GM21825 (cell line): ENCODE data around the gene NTRK1.

Experiments used
- ATAC-seq: cut with Tn5 transposase; IDR thresholded peaks from one replicate; pipeline ENCODE4 v1.9.1; 2021; ENCODE audit warnings: mild to moderate bottlenecking, moderate library complexity; ENCODE audit not compliant: unreplicated experiment

The NTRK1 gene

DNA sequence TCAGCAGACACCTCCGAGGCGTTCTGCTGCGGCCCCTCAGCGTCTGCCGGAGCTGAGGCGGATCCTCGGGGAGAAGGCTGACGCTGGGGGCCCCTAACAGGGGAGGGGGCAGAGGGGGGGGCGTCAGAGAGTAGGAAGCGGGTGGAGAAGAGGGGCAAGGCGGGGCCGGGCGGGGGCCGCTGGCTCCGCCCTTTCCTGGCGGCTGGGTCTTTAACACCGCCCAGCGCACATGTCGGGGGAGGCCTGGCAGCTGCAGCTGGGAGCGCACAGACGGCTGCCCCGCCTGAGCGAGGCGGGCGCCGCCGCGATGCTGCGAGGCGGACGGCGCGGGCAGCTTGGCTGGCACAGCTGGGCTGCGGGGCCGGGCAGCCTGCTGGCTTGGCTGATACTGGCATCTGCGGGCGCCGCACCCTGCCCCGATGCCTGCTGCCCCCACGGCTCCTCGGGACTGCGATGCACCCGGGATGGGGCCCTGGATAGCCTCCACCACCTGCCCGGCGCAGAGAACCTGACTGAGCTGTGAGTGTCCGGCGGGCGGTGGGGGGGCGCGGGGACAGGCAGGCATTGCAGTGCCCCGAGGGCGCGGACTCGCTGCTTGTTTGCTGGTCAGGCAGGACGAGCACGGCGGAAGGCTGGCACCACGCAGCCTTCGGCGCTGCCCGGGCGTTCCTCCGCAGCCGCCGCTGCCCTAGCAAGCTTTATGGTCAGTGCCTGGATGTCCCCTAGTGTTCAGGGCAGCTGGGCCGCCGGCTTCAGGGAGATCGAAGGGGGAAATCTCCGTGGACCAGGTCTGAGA is at the start of gene NTRK1:
NTRK1 (plus strand) TSS at position 238 of the 796 bp plus-strand sequence; CDS start at position 308, 70 bp downstream.
- ATAC-seq: no peak

DNA sequence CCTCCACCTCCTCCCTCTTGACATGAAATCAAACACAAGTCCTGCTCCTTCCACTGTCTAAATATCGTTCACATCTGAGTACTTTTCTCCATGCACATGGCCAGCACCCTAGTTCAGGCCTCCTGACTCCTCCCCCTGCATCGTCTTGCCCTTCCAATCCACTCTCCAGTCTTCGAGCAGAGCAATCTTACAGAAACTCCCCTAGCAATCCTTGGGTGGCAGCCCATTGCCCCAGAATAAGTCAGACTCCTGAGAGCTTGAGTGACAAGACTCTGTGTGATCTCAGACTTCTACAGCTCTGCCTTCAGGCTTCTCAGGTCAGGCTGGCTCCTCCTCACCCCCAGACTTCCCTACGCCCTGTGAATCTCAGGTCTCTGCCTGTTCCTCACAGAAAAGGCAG is 49.5 kb upstream of the NTRK1 start:
- no peak for ATAC-seq

DNA sequence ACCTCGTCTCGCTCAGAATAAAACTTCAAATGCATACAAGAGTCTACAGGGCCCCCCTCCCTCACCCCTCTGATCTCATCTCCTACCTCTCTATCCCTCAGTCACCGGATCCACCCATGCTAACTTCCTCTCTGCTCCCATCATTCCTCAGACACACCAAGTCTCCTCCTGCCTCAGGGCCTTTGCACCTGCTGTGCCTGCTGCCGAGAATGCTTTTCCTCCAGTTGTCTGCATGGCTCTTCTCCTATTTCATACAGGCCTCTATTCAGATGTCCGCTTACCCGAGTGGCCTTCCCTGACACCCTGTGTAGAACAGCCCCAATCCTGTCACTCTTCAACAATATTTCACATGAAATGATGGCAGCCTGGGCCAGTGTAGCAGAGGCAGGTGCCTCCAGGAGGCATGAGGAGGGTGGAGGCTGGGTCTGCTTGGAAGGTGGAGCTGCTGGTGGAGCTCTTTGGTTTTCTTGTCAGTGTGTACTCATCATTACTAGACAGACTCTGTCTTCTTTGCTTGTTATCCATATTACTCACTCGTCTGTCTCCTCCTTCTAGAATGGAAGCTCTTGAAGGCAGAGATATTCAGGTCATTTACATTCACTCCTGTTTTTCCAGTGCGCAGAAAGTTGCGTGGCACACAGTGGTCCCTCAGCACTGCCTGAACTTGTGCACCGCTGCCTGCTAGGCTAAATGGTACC is 48.2 kb upstream of the NTRK1 start:
- ATAC-seq: no peak

DNA sequence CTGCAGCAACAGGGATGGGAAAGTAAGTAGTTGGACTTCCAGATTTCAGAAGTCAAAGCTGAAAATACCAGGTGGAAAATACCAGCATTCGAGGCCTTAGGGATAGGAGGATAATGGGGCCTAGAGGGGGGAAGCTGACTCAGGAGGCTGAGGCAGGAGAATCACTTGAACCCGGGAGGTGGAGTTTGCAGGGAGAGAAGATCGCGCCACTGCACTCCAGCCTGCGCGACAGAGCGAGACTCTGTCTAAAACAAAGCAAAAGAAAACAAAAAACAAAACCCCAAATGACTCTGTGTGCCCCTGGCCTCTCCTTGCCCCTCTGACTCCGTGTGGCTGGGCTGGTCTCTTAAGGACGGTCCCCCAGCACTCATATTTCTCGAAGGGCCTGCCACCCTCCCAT is 47.4 kb upstream of the NTRK1 start:
- ATAC-seq: no peak

GRCh38 chr1:156813750-156814570 is 46.7 kb upstream of the NTRK1 start:
- ATAC-seq: no peak

GRCh38 chr1:156814571-156815260 is 45.9 kb upstream of the NTRK1 start:
- ATAC-seq: no peak

DNA sequence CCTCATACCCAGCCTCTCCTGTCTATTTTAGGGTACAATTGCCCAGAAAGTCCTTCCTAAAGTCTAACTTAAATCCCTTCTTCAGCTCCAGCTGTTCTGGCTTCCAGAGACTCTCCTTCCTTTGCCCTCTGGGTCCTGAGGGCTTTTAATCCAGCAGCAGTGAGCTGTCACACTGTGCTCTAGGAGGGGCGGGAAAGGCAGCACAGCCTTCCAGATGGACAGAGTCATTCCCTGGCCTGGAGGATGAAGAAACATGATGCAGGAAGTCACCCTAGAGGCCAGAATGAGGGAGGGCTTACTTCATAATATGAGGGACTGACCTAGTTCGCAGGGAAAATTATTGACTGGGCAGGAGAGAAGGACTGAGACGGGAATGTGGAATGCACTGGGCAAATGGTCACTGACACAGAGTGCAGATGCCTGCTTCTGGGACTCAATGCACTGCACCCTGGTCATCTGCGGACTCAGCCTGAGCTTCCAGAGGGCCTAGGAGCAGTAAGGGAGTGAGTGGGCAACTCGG is 45.3 kb upstream of the NTRK1 start:
- ATAC-seq: no peak

DNA sequence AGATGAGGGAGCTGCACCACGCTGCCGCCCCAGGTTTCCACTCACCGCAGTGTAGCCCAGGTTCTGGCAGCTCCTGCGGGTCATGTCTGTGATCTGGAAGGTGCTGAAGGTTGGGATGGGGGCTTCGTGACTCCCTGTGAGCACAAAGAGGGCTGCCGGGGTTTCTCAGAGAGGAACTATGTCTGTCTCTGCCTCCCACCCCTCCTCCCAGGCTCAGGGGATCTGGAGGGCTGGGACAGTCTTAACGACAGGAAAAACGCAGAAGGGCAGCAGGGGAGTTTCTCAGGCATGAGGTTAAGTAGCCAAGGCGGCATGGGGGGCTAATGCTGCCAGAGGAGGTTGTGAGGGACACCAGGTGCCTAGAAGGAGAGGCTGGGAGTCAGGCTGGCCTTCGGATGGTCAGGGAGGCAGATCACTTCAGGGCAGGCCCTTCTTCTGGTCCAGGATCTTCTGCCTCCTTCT is 44.7 kb upstream of the NTRK1 start:
- no peak for ATAC-seq

- ATAC-seq: no peak
Measured at GRCh38 chr1:156816561-156817328, 43.9 kb upstream of the NTRK1 start, which contains the start of gene SH2D2A. SH2D2A (minus strand) TSS chr1:156816848; CDS start chr1:156816708, 140 bp downstream.

DNA sequence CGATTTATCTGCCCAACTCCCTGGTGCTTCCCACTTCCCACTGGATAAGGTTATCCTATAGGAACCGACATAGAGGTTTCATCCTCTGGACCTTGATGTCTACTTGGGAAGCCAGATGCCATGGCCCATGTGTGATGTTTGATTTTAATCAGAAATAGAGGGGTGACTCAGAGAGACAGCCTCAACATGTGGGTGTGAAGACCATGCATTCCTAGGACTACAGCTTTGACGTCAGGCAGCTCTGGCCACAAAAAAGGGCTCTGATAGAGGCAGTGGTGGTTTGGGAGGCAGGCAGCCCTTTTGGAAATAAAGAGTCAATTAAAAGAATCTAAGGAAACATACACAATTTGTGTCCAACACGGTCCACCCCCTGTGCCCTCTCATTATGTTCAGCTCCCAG is 38.9 kb upstream of the NTRK1 start:
- ATAC-seq: no peak

DNA sequence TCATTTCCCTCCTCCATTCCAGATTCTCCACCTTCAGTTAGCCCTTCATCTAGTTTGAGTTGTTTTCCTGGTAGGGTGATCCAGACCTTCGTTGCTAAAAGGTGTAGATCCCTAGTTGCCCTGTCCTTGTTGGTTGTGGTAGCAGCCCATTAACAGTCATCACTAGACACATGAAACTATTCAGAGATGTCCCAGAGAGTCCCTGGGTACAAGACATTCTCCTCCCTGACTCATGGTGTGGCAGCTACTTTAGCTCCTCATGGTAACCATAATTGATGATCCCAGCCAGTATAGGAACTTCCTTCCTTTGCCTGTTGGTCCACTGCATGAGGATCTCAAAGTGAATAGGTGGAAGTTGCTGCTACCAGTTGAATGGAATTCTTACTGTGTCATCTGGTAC is 38.0 kb upstream of the NTRK1 start:
- no peak for ATAC-seq

DNA sequence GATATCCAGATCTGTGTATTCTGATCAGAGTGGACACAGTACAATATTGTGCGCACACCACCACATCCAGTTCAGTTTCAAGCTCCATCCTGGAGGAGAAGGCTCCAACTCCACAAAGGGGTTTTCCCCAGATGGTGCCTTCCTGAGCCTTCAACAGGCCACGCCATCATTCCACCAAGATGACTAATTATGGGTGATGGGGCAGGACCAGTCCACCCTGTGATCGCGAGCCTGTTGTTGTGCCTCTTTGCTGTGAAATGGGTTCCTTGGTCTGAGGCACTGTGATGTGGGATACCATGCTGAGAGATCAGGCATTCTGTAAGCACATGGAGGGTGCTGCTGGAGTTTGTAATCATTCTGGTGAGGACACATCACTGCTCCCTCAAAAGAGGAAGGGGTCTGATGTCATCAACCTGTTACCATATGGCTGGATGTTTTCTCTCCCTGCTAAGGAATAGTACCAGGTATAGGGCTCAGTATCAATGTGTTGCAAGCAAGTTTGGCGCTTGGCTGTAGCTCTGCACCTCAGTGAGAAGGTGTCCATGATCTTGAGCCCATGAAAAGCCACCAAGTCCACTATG is 37.4 kb upstream of the NTRK1 start:
- ATAC-seq: no peak

DNA sequence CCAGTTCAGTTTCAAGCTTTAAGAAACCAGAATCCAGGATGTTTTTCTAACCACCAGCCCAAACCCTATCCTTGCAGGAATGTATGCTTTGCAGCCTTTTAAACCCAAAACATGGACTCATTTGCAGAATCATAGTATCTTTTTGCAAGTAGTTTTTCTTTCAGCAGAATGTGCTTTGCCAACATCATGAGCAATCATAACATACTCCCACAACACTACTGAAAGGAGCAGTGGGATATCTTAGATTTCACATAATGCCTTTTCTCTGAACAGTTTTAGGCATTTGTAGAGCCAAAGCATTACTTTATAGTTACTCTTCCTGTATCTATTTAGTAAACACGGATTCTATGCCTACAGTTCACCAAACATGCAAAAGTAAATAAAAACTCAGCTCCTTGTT is 34.0 kb upstream of the NTRK1 start:
- ATAC-seq: no peak

DNA sequence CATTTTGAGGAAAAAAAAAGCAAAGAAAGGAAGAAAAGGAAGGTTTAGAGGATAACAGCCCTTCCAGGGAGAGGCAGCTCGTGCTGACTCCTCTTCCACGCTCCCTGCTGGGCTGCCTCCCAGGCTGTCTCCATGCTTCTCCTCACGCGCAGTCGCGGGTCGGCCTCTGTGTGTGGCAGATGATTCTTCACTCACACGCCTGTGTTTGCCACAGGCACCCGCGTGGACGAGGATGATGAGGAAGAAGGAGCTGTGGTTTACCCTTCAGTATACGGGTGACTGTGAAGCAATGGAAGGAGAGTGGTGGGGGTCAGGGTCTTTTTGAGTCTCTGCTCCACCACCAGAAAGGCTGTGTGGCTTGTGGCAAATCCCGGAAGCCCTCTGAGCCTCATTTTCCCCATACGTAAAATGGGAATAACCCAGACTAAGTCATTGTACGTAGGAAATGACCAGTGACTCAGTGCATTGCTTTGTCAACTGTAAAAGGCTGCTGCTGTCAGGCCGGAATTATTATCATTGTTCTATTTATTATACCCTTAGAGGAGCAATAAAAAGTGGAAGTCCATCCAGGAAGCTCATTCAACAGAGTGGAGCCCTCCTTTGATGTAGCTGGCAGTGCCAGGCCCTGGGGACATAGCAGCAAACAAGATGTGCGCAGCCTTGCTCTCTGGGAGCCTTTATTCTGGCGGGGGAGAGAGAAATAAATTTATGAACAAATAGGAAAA is 32.1 kb upstream of the NTRK1 start:
- ATAC-seq: no peak

GRCh38 chr1:156832434-156832833 is 28.2 kb upstream of the NTRK1 start:
- ATAC-seq: no peak

DNA sequence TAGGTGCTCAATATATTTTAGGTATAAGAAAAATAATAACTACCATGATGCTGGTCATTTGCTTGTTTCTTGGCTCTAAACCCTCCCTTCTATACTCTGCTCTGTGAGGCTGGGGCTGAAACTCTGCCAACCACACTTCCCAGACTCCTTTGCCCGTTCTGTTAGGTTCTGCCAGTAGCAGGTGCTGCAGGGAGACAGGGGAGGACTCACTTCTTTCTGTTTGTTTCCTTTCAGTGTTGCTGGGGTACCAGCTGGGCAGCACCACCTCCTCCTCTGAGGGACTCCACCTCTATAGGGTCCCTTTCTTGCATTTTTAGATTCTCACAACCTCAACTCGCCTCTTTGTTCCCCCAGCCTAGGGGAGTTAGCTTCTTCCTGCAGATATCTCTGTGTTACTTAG is 27.1 kb upstream of the NTRK1 start:
- ATAC-seq: no peak

DNA sequence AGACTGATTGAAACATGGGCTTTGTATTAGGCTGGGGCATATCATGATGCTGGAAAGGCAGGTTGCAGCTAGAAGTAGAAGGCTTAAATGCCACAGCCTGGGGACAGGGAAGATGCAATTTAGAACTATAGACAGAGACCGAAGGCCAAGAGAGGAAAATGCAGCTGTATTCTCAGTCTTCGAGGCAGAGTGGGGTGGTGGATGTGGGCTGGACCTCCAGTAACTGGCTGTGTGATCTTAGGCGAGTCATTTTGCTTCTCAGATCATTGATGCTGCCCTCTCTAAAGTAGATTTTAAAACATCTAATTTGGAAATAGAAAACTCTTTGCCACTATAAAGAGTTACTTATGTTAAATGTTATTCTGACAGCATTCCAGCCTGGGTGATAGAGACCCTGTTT is 26.3 kb upstream of the NTRK1 start:
- ATAC-seq: no peak

DNA sequence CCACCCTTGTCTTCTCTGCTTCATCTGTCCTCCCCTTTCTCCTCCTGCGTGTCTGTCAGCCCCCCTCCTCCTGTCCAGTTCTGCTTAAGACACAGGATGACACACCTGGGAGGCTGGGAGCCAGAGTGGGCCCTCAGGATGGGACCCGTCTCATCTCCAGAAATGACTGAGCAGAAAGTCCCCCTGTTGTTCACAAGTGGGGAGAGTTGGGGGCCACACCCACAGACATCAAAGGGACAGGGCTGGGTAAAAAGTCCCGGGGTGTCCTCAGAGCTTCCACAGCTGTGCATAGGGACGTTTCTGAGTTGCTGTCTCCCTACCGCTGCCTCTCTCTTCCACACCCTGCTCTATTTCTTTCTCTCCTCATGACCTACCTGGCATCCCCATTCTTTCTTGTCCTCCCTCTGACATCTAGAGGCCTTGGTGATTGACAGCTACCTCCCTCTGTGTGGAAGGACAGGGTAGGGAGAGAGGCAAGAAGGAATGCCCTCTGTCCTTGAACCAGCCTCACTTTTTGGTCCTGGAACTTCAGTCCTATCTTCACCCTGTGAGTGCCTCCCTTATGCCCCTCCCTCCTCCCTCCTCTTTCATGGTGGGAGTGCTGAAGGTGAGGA is 24.5 kb upstream of the NTRK1 start:
- ATAC-seq: no peak
